ENCODE measurements around the gene LRRK1.

GRCh38 chr15:100959066-100960050, 40.2 kb downstream of the LRRK1 start:
- TF ChIP-seq CTCF (IDR thresholded peaks at IDR 0.05) = no peak
- no peak for TF ChIP-seq POLR2A (IDR thresholded peaks at IDR 0.05)
